HEK293 (cell line): ENCODE results near the gene CLDN15.

Experiments used
- GLI2 ChIP-seq: fragments of 450-650 bp; formaldehyde crosslinking; IDR thresholded peaks from 2 replicates; pipeline ENCODE4; 2017; ENCODE audit warnings: missing biosample characterization, missing genetic modification characterization, low read depth, borderline replicate concordance
- KLF9 ChIP-seq: fragments of 450-650 bp; formaldehyde crosslinking; IDR thresholded peaks from 2 replicates; pipeline ENCODE4 v1.5.1; 2016; ENCODE audit warnings: missing biosample characterization, missing genetic modification characterization, low read depth
- MEIS1 ChIP-seq: sonication (generic); formaldehyde crosslinking; IDR thresholded peaks from 2 replicates; pipeline ENCODE4 v1.8.1; 2022; ENCODE audit warnings: missing genetic modification reagents, mild to moderate bottlenecking, borderline replicate concordance
- PRDM1 ChIP-seq: fragments of 450-650 bp; formaldehyde crosslinking; IDR thresholded peaks from 2 replicates; pipeline ENCODE4; 2016; ENCODE audit warnings: missing biosample characterization, missing genetic modification characterization
- SETDB1 ChIP-seq: IDR thresholded peaks from one replicate; pipeline ENCODE4 v1.6.1; 2017; ENCODE audit warnings: mild to moderate bottlenecking, low read length, moderate library complexity, mixed read lengths; ENCODE audit not compliant: insufficient read length
- SP7 ChIP-seq: fragments of 450-650 bp; formaldehyde crosslinking; IDR thresholded peaks from 2 replicates; pipeline ENCODE4 v1.5.1; 2016; ENCODE audit warnings: missing biosample characterization, missing genetic modification characterization
- ZBTB20 ChIP-seq: fragments of 450-650 bp; formaldehyde crosslinking; IDR thresholded peaks from 2 replicates; pipeline ENCODE4 v1.5.1; 2016; ENCODE audit warnings: missing biosample characterization, missing genetic modification characterization
- ZBTB21 ChIP-seq: fragments of 450-650 bp; formaldehyde crosslinking; IDR thresholded peaks from 2 replicates; pipeline ENCODE4 v1.5.1; 2017; ENCODE audit warnings: missing biosample characterization, missing genetic modification characterization
- ZBTB7A ChIP-seq: fragments of 450-650 bp; formaldehyde crosslinking; IDR thresholded peaks from 2 replicates; pipeline ENCODE4 v1.5.1; 2016; ENCODE audit warnings: low read depth, missing biosample characterization, missing genetic modification characterization
- ZNF114 ChIP-seq: fragments of 450-650 bp; formaldehyde crosslinking; IDR thresholded peaks from 2 replicates; pipeline ENCODE4 v1.5.0; 2017; ENCODE audit warnings: missing biosample characterization, missing genetic modification characterization
- ZNF132 ChIP-seq: fragments of 450-650 bp; formaldehyde crosslinking; IDR thresholded peaks from 2 replicates; pipeline ENCODE4 v1.5.1; 2017; ENCODE audit warnings: missing biosample characterization, missing genetic modification characterization, borderline replicate concordance
- ZNF138 ChIP-seq: fragments of 450-650 bp; formaldehyde crosslinking; IDR thresholded peaks from 2 replicates; pipeline ENCODE4 v1.5.1; 2016; ENCODE audit warnings: missing biosample characterization, missing genetic modification characterization, borderline replicate concordance
- ZNF169 ChIP-seq: fragments of 450-650 bp; formaldehyde crosslinking; IDR thresholded peaks from 2 replicates; pipeline ENCODE4 v1.5.1; 2016; ENCODE audit warnings: missing biosample characterization, missing genetic modification characterization
- ZNF174 ChIP-seq: fragments of 450-650 bp; formaldehyde crosslinking; IDR thresholded peaks from 2 replicates; pipeline ENCODE4 v1.5.0; 2017; ENCODE audit warnings: missing biosample characterization, mild to moderate bottlenecking, missing genetic modification characterization
- ZNF423 ChIP-seq: fragments of 450-650 bp; formaldehyde crosslinking; IDR thresholded peaks from 2 replicates; pipeline ENCODE4 v1.5.1; 2016; ENCODE audit warnings: missing biosample characterization, missing genetic modification characterization
- ZNF426 ChIP-seq: fragments of 450-650 bp; formaldehyde crosslinking; IDR thresholded peaks from 2 replicates; pipeline ENCODE4 v1.5.1; 2017; ENCODE audit warnings: missing biosample characterization, missing genetic modification characterization, mild to moderate bottlenecking, inconsistent platforms, moderate library complexity
- ZNF558 ChIP-seq: fragments of 450-650 bp; formaldehyde crosslinking; IDR thresholded peaks from 2 replicates; pipeline ENCODE4 v1.5.1; 2016; ENCODE audit warnings: missing biosample characterization, missing genetic modification characterization
- ZNF596 ChIP-seq: fragments of 450-650 bp; IDR thresholded peaks from 2 replicates; pipeline ENCODE4 v1.5.0; 2018; ENCODE audit warnings: missing biosample characterization, mild to moderate bottlenecking, missing genetic modification characterization, moderate library complexity
- ZNF654 ChIP-seq: fragments of 450-650 bp; formaldehyde crosslinking; IDR thresholded peaks from 2 replicates; pipeline ENCODE4 v1.5.1; 2016; ENCODE audit warnings: low read depth, missing biosample characterization, missing genetic modification characterization
- ZNF658 ChIP-seq: fragments of 450-650 bp; formaldehyde crosslinking; IDR thresholded peaks from 2 replicates; pipeline ENCODE4; 2016; ENCODE audit warnings: missing biosample characterization, missing genetic modification characterization
- ZNF701 ChIP-seq: fragments of 450-650 bp; formaldehyde crosslinking; IDR thresholded peaks from 2 replicates; pipeline ENCODE4 v1.5.1; 2016; ENCODE audit warnings: missing biosample characterization, missing genetic modification characterization
- ZNF776 ChIP-seq: fragments of 450-650 bp; formaldehyde crosslinking; IDR thresholded peaks from 2 replicates; pipeline ENCODE4 v1.5.0; 2017; ENCODE audit warnings: missing biosample characterization, missing genetic modification characterization, borderline replicate concordance
- ZNF777 ChIP-seq: fragments of 450-650 bp; formaldehyde crosslinking; IDR thresholded peaks from 2 replicates; pipeline ENCODE4 v1.5.1; 2017; ENCODE audit warnings: missing biosample characterization, missing genetic modification characterization, borderline replicate concordance
- TF ChIP-seq, protein P1 (sequence below): fragments of 450-650 bp; formaldehyde crosslinking; IDR thresholded peaks from 2 replicates; pipeline ENCODE4 v1.5.1; 2016; ENCODE audit warnings: missing biosample characterization, missing genetic modification characterization
- TF ChIP-seq, protein P2 (sequence below): fragments of 450-650 bp; formaldehyde crosslinking; IDR thresholded peaks from 2 replicates; pipeline ENCODE4 v1.5.1; 2016; ENCODE audit warnings: missing biosample characterization, missing genetic modification characterization
- TF ChIP-seq, protein P3 (sequence below): fragments of 450-650 bp; formaldehyde crosslinking; IDR thresholded peaks from 2 replicates; pipeline ENCODE4 v1.5.1; 2016; ENCODE audit warnings: missing biosample characterization, missing genetic modification characterization
- TF ChIP-seq, protein P4 (sequence below): fragments of 450-650 bp; formaldehyde crosslinking; IDR thresholded peaks from 2 replicates; pipeline ENCODE4 v1.5.1; 2016; ENCODE audit warnings: missing biosample characterization, missing genetic modification characterization
- TF ChIP-seq, protein P5 (sequence below): fragments of 450-650 bp; formaldehyde crosslinking; conservative IDR thresholded peaks from 2 replicates; pipeline ENCODE4 v1.5.1; 2016; ENCODE audit warnings: low read depth, missing biosample characterization, missing genetic modification characterization

Gene CLDN15

DNA sequence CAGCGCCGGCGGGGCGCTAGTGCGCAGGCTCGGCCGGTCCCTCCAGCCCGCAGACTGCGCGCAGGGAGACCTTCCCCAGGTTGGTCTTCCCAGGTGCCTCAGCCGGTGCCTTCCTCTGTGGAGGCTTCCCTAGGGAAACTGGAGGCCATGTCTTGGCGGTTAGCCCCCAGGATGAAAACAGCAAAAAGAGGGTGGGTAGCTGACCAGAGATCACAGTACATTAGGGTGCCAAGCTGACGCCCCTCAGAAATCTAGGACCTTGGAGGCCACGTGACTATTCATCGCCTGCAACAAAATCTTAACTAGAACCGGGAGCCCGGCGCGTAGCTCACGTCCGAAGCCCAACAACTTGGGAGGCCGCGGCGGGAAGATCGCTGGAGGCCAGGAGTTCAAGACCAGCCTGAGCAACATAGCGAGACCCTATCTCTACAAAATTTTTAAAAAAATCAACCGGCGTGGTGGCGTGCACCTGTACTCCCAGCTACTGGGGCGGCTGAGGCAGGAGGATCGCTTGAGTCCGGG is 7.6 kb upstream of the CLDN15 start (continued):
- TF ChIP-seq MEIS1 (CRISPR knock-in tag) (no peak), ZNF596 (tag by site-specific recombination) (no peak), ZNF174 (tag by site-specific recombination) (no peak), GLI2 (tag by site-specific recombination) (no peak), ZNF654 (tag by site-specific recombination) (no peak), ZBTB21 (tag by site-specific recombination) (no peak), ZNF776 (tag by site-specific recombination) (no peak), PRDM1 (tag by site-specific recombination) (no peak), ZNF169 (tag by site-specific recombination) (no peak), ZNF132 (no peak), SETDB1 (no peak), SP7 (tag by site-specific recombination) (peak; percentile 61; the same call in 1 of the 2 replicates), ZBTB20 (tag by site-specific recombination) (no peak), ZNF558 (tag by site-specific recombination) (no peak), ZNF423 (tag by site-specific recombination) (0 out of 2 replicates have a peak, but pooled peaks have one; percentile 52), ZNF138 (tag by site-specific recombination) (no peak), KLF9 (tag by site-specific recombination) (no peak), ZNF701 (tag by site-specific recombination) (no peak), ZNF777 (no peak), ZNF658 (tag by site-specific recombination) (no peak), ZNF114 (tag by site-specific recombination) (no peak), ZNF426 (tag by site-specific recombination) (no peak), ZBTB7A (0 out of 2 replicates have a peak, but pooled peaks have one; percentile 34)
- TF ChIP-seq, protein P1, sequence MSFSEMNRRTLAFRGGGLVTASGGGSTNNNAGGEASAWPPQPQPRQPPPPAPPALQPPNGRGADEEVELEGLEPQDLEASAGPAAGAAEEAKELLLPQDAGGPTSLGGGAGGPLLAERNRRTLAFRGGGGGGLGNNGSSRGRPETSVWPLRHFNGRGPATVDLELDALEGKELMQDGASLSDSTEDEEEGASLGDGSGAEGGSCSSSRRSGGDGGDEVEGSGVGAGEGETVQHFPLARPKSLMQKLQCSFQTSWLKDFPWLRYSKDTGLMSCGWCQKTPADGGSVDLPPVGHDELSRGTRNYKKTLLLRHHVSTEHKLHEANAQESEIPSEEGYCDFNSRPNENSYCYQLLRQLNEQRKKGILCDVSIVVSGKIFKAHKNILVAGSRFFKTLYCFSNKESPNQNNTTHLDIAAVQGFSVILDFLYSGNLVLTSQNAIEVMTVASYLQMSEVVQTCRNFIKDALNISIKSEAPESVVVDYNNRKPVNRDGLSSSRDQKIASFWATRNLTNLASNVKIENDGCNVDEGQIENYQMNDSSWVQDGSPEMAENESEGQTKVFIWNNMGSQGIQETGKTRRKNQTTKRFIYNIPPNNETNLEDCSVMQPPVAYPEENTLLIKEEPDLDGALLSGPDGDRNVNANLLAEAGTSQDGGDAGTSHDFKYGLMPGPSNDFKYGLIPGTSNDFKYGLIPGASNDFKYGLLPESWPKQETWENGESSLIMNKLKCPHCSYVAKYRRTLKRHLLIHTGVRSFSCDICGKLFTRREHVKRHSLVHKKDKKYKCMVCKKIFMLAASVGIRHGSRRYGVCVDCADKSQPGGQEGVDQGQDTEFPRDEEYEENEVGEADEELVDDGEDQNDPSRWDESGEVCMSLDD (tag by site-specific recombination): no peak
- TF ChIP-seq, protein P2, sequence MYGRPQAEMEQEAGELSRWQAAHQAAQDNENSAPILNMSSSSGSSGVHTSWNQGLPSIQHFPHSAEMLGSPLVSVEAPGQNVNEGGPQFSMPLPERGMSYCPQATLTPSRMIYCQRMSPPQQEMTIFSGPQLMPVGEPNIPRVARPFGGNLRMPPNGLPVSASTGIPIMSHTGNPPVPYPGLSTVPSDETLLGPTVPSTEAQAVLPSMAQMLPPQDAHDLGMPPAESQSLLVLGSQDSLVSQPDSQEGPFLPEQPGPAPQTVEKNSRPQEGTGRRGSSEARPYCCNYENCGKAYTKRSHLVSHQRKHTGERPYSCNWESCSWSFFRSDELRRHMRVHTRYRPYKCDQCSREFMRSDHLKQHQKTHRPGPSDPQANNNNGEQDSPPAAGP: 0 out of 2 replicates have a peak, but pooled peaks have one; percentile 8
- TF ChIP-seq, protein P3, sequence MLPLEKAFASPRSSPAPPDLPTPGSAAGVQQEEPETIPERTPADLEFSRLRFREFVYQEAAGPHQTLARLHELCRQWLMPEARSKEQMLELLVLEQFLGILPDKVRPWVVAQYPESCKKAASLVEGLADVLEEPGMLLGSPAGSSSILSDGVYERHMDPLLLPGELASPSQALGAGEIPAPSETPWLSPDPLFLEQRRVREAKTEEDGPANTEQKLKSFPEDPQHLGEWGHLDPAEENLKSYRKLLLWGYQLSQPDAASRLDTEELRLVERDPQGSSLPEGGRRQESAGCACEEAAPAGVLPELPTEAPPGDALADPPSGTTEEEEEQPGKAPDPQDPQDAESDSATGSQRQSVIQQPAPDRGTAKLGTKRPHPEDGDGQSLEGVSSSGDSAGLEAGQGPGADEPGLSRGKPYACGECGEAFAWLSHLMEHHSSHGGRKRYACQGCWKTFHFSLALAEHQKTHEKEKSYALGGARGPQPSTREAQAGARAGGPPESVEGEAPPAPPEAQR (tag by site-specific recombination): no peak
- TF ChIP-seq, protein P4, sequence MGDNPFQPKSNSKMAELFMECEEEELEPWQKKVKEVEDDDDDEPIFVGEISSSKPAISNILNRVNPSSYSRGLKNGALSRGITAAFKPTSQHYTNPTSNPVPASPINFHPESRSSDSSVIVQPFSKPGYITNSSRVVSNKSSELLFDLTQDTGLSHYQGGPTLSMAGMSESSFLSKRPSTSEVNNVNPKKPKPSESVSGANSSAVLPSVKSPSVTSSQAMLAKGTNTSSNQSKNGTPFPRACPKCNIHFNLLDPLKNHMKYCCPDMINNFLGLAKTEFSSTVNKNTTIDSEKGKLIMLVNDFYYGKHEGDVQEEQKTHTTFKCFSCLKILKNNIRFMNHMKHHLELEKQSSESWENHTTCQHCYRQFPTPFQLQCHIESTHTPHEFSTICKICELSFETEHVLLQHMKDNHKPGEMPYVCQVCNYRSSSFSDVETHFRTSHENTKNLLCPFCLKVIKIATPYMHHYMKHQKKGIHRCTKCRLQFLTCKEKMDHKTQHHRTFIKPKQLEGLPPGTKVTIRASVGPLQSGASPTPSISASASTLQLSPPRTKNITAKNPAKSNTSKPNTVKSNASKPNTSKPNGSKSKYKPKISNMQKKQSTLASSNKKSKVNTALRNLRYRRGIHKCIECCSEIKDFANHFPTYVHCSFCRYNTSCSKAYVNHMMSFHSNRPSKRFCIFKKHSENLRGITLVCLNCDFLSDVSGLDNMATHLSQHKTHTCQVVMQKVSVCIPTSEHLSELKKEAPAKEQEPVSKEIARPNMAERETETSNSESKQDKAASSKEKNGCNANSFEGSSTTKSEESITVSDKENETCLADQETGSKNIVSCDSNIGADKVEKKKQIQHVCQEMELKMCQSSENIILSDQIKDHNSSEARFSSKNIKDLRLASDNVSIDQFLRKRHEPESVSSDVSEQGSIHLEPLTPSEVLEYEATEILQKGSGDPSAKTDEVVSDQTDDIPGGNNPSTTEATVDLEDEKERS (tag by site-specific recombination): no peak
- TF ChIP-seq, protein P5, sequence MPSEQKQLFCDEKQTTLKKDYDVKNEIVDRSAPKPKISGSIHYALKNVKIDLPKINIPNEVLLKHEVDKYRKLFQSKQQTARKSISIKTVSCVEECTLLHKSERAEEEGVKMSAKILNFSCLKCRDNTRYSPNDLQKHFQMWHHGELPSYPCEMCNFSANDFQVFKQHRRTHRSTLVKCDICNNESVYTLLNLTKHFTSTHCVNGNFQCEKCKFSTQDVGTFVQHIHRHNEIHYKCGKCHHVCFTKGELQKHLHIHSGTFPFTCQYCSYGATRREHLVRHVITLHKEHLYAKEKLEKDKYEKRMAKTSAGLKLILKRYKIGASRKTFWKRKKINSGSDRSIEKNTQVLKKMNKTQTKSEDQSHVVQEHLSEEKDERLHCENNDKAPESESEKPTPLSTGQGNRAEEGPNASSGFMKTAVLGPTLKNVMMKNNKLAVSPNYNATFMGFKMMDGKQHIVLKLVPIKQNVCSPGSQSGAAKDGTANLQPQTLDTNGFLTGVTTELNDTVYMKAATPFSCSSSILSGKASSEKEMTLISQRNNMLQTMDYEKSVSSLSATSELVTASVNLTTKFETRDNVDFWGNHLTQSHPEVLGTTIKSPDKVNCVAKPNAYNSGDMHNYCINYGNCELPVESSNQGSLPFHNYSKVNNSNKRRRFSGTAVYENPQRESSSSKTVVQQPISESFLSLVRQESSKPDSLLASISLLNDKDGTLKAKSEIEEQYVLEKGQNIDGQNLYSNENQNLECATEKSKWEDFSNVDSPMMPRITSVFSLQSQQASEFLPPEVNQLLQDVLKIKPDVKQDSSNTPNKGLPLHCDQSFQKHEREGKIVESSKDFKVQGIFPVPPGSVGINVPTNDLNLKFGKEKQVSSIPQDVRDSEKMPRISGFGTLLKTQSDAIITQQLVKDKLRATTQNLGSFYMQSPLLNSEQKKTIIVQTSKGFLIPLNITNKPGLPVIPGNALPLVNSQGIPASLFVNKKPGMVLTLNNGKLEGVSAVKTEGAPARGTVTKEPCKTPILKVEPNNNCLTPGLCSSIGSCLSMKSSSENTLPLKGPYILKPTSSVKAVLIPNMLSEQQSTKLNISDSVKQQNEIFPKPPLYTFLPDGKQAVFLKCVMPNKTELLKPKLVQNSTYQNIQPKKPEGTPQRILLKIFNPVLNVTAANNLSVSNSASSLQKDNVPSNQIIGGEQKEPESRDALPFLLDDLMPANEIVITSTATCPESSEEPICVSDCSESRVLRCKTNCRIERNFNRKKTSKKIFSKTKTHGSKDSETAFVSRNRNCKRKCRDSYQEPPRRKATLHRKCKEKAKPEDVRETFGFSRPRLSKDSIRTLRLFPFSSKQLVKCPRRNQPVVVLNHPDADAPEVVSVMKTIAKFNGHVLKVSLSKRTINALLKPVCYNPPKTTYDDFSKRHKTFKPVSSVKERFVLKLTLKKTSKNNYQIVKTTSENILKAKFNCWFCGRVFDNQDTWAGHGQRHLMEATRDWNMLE (tag by site-specific recombination): 0 out of 2 replicates have a peak, but pooled peaks have one; percentile 23
